ENCODE results near the gene MAP4K4. TPM values are rescaled to one million over a fixed set of nuclear protein-coding genes. Genes with fewer than 3 reads are reported as not detected.

MAP4K4 gene
- total RNA-seq, 1 experiment from 2014 or later: 20.6 TPM

DNA sequence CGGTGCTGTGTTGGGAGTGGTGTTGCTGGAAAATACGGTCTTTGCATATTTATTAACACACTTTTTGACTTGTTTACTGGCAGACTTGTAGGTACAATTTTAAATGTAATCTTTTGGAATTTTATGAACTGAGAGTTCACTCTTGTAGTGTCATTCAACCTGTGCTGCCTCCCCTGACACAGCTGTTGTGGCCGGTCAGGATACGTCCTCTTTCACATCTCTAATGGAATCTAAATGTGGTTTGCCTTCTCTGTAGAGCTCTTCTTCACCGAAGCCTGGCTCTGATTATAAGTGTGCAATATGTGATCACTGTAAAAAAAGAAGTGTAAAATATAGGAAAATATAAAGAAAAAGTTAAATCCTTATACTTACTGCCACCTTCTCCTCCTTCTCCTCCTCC is 94.7 kb downstream of the MAP4K4 start:
- in situ Hi-C loops (cut with HindIII; ENCODE audit: low pct_unique_long_range_greater_than_20kb, low sequenced_read_pairs): no loop called here

DNA sequence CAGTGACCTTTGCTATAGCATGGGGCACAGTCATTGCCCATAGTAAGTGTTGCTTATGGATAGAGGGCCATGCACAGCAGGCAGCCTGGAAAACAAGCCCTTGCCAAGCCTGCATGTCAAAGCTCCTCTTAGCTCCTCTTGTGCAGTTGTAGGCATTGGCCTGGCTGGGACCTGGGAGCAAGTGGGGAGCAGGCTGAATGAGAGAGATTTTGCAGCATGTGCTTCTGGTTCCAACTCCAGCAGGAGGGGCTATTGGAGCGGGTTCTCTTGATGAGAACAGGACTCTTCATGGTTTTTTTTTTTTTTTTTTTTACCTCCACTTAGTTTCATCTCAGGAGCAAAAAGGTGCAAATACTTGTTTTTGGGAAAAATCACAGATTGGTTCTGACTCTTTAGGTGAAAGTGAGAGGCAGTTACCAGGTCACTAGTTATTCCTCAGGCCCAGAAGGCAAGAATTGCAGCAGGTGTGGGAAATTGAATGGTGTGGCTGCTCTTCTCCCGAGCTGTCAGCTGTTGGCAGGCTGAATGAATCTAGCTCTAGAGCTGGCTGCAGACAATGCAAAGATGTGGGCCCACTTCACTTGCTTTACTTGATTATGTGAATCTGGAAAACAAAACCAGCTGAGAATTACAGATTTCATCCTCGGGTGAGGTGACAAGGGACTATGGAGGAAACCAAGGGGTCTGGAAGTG is 95.9 kb downstream of the MAP4K4 start:
- in situ Hi-C loops (cut with HindIII; ENCODE audit: low pct_unique_long_range_greater_than_20kb, low sequenced_read_pairs): no loop called here
- DNase-seq (ENCODE audit: low read depth, low spot score): peak; percentile 59

More for the DNA sequence above, 94.7 kb downstream of the MAP4K4 start:
- no peak for DNase-seq (ENCODE audit: low read depth, low spot score)

DNA sequence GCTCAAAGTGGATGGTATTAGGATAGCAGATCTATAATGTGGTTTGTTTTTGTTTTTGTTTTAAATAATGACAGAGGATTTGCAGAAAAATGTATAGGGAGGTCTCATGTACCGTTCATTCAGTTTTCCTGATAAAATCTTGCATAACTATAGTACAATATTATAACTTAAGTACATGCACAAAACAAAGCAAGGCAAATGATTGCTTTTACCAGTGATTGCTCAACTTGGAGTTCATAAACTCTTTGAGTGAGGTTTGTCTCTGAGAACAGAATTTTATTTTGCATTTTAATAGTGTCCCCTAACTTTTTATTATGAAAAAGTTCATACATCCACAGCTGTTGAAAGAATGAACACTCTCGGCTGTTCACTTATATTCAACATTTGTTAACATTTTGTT is 96.6 kb downstream of the MAP4K4 start:
- in situ Hi-C loops (cut with HindIII; ENCODE audit: low pct_unique_long_range_greater_than_20kb, low sequenced_read_pairs): no loop called here
- DNase-seq (ENCODE audit: low read depth, low spot score): no peak

DNA sequence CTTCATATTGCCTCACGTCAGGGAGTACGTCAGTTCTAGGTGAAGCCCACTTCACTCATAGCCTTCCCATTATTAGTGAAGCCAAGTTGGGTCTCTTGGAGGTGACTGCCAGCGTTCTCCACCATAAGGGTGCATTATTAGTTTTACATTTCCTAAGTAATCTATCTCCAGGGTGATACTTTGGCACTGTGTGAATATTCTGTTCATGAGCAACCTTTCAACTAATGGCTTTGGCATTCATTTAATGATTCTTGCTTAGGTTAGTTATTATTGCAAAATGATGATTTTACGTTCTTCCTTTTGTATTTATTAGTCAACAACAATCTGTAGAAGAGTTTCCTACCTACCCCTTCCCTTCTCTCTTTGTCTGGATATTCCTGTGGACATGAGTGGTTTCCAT is 97.5 kb downstream of the MAP4K4 start:
- in situ Hi-C loops (cut with HindIII; ENCODE audit: low pct_unique_long_range_greater_than_20kb, low sequenced_read_pairs): no loop called here
- DNase-seq (ENCODE audit: low read depth, low spot score): no peak

DNA sequence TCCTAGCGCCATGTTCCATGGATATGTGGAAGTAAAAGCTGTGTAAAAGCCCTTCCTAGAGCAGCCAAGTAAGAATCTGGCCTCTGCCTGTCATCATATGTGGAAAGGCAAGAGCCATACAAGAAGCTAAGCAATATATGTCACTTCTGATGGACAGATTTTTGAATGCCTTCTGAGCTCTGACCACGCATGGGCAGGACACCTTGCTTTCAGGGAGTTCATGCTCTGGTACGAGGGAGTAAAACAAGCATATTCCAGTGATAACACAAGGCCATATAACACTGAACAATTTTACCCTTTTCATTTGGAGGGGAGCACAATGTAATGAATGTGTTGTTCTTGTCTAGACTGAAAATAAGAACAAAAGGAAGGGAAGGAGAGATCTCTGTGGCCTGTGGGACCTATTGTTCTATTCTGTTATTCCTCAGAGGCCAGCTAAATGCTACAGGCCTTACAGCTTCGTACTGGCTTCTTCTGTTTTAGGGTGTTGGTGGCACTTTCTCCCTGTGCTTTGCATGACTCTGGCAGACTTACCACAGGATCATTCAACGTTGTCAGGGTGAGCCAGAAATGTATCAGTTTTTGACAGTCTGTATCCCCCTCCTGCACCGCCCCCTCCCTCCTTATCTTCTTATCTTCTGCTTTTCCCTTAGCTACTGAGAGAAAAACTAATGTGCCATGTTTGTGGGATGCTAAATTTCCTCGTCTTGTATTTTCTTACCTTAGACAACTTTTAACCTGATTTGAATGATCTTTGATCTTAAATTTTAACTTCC is 99.5 kb downstream of the MAP4K4 start:
- in situ Hi-C loops (cut with HindIII; ENCODE audit: low pct_unique_long_range_greater_than_20kb, low sequenced_read_pairs): no loop called here
- no peak for DNase-seq (ENCODE audit: low read depth, low spot score)

DNA sequence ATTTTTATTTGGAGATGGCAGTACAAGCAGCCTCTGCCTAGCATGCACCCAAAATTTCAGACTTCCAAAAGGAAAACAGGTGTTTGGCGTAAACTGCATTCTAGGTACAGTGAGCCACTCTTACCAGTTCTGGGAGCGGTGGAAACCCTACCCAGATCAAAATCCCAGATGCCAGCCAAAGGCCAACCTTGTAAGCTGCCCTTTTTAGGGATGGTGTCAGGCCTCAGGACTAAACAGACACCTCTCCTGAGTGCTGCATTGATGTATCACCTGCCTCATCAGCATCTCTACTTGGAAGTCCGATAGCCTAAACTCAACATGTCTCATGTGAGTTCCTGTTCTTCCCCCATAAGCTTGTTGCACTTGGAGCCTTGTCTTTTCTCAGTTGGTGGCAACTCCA is 104.0 kb downstream of the MAP4K4 start:
- in situ Hi-C loops (cut with HindIII; ENCODE audit: low pct_unique_long_range_greater_than_20kb, low sequenced_read_pairs): no loop called here
- DNase-seq (ENCODE audit: low read depth, low spot score): no peak

DNA sequence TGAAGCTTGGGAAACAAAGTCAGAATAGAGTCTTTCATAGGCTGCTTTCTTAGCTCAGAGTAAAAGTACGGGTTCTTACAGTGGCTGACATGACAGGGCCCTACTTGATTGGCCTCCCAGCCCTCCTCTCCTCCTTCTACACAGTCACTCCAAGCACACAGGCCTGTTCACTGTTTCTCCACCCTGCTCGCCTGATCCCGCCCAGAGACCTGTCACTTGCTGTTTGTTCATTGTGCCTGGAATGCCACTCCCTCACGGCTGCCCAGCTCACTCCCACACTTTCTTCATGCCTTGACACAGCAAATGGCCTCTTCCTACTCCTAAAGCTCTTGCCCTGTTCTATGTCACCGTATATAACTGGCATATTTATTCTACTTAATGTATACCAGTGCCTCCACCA is 104.8 kb downstream of the MAP4K4 start:
- DNase-seq (ENCODE audit: low read depth, low spot score): peak; percentile 18
- in situ Hi-C loops (cut with HindIII; ENCODE audit: low pct_unique_long_range_greater_than_20kb, low sequenced_read_pairs): no loop called here

DNA sequence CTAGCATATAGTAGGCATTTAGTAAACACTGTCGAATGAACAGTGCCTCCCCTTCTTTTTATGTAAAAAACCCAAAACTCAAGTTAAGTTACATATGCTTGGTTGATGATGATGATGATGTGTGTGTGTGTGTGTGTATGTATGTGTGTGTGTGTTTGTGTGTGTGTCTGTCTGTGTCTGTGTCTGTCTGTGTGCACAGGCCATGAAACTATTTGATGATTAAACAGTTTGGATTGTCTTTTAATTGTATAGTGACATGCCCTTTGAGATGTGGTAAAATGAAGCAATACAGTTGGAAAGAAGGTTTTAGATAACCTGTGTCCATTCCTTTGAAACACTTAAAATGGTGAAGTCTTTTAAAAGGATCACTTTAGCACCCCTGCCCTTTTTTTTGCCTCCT is 105.6 kb downstream of the MAP4K4 start:
- DNase-seq (ENCODE audit: low read depth, low spot score): no peak

DNA sequence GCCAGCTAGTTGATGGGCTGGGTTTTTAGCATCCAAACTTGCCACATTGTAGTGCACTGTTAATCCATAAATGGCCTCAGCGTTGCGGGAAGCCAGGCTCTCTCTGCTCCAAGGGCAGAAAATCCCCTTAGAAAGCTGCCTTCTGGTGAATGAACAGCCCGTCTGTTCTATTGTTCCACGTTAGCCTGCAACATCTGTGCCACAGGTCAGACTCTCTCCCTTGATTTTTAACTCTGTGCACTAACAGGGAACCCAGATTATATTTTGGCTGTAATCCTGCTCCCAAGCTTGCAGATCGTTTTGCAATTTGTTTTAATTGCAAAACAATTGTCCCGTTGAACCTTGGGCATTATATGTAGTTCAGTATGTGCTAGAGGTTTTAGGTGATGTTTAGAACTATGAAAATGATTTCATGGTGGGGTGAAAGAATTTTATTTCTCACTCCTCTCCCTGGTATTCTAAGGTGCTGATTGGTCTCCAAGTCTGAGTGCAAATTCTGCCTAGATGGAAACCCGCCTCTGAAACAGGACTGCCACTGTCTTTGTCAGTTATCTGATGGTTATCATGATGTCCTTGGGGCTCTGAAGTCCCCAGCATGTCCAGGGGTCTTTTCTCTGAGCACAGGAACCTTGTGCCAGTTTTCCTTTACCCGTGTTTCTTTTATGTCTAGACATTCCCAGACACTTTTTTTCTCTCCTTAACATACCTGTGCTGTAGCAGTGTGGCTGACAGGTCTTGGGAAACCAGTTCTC is 106.6 kb downstream of the MAP4K4 start:
- DNase-seq (ENCODE audit: low read depth, low spot score): peak; percentile 25
- in situ Hi-C loops (cut with HindIII; ENCODE audit: low pct_unique_long_range_greater_than_20kb, low sequenced_read_pairs): no loop called here

More for the DNA sequence above, 105.6 kb downstream of the MAP4K4 start:
- in situ Hi-C loops (cut with HindIII; ENCODE audit: low pct_unique_long_range_greater_than_20kb, low sequenced_read_pairs): no loop called here

DNA sequence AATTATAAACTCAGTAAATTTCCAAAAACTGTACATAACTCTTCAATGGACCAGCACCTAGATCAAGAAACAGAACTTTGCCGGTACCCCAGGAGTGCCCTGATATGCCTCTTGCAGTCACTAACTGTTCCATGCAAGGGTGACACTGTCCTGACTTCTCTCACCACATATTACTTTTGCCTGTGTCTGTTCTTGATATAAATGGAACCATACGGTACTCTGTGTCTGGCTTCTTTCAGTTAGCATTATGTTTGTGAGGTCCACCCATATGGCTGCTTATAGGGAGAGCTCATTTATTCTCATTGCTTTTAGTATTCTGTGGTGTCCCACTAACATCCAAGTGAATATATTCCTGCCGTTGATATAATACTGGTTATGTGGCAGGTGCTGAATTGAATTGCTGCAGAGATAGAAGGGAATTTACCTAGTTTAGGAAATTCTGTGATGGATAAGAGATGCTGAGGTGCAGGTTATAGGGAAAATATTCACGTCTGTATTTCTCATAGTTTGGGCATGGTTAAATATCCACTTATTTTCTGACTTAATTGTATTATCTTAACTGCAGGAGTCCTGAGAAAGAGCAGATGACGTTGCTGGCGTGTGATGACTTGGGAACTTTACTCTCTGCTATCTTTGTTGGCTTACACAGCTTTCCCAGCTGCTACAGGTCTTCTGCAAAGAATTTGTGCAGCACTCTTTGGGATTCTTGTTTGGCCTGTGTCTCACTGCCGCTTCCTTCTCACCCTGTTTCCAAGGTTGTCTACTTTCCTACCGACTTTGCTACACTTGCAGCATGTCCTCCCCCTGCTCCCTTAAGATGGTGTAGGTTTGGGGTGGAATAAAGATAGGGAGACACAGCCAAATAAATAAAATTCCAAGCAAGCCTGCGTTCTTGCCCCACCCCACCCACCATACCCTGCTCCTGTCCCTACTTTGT is 107.9 kb downstream of the MAP4K4 start:
- in situ Hi-C loops (cut with HindIII; ENCODE audit: low pct_unique_long_range_greater_than_20kb, low sequenced_read_pairs): no loop called here
- DNase-seq (ENCODE audit: low read depth, low spot score): no peak

DNA sequence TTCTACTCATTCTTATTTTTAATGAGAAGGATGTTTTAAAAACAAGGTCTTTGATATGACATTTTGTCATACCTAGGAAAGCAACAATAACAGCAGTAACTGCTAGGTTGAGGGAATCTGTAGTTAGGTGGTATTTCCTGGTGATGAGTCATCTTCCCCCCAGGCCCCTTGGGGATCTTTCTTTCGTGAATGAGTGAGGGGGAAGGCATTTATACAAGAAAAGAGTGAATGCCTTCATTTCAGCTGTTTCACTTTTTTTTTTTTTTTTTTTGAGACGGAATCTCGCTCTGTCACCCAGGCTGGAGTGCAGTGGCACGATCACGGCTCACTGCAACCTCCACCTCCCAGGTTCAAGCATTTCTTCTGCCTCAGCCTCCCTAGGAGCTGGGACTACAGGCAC is 108.6 kb downstream of the MAP4K4 start:
- in situ Hi-C loops (cut with HindIII; ENCODE audit: low pct_unique_long_range_greater_than_20kb, low sequenced_read_pairs): no loop called here
- peak; percentile 75 for DNase-seq (ENCODE audit: low read depth, low spot score)

DNA sequence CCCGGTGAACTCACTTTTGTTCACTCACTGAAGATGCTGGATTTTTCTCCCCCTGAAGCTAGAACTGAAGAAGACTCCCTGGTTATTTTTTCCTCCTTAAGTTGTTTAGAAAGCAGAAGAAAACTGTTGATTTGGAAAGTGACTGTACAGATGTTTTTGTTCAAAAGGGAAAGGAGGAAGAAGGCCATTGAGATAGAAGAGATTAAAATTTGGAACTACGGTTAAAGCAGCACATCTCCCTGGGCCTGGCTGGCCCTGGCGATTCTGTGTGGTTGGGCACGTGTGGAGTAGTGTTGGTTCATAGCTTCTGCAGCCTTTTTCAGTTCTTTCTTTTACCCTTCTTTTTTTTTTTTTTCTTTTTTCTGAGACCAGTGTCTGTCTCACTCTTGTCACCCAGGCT is 109.2 kb downstream of the MAP4K4 start:
- in situ Hi-C loops (cut with HindIII; ENCODE audit: low pct_unique_long_range_greater_than_20kb, low sequenced_read_pairs): no loop called here
- DNase-seq (ENCODE audit: low read depth, low spot score): no peak

DNA sequence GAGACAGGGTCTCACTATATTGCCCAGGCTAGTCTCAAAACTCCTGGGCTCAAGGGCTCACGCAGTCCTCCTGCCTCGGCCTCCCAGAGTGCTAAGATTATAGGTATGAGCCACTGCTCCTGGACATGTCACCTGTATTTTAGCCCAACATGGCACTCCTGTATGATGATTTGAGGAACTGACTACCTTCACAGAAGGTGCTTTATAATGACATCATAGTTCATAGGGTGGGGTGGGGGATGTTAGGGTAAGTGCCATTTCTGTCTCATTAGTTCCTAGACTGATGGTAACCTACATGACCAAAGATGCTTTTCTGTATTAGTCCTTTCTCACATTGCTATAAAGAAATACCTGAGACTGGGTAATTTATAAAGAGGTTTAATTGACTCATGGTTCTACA is 109.7 kb downstream of the MAP4K4 start:
- DNase-seq (ENCODE audit: low read depth, low spot score): no peak
- in situ Hi-C loops (cut with HindIII; ENCODE audit: low pct_unique_long_range_greater_than_20kb, low sequenced_read_pairs): no loop called here

DNA sequence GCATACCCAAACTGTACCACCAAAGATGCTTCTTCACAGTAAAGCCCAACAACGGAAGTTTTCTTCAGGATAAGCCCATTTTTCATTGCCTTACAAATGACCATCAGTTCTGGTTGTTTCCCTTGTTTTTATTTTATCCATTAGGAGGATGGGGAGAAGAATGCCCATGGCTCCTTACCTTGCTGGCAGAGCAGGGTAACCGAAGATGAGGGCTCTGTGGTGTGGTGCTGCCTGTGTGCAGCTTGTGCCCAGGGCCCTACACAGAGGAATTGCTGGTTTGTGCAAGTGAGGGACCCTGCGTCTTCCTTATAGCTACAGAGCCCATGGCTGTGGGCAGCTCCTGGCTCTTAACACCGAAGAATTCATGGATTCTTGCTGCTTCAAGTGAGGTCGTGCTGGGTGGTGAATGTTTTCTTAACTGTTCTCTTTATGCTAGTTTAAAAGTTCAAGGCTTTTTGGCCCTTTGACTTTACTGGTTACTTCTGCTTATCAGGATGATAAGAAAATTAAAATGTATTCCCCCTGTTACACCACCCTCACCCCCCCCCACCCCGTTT is 110.6 kb downstream of the MAP4K4 start:
- no peak for DNase-seq (ENCODE audit: low read depth, low spot score)
- in situ Hi-C loops (cut with HindIII; ENCODE audit: low pct_unique_long_range_greater_than_20kb, low sequenced_read_pairs): no loop called here

DNA sequence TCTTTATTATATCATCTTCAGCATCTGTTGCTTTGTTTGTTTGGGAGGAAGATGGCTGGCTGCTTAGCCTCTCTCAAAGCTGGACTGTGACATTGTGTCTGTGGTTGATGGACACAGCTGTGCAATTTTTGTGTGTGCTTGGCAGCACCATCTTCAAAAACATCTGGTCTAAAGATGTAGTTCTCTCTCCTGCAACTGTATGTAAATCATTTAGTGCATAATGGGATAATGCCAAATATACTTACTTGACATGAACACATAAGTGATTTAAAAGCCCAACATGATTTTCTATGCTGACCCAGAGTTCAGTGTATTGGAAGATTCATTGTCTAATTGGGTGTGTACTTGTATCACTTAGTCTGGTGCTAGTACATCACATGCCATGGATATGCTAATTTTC is 112.2 kb downstream of the MAP4K4 start:
- in situ Hi-C loops (cut with HindIII; ENCODE audit: low pct_unique_long_range_greater_than_20kb, low sequenced_read_pairs): no loop called here
- no peak for DNase-seq (ENCODE audit: low read depth, low spot score)

DNA sequence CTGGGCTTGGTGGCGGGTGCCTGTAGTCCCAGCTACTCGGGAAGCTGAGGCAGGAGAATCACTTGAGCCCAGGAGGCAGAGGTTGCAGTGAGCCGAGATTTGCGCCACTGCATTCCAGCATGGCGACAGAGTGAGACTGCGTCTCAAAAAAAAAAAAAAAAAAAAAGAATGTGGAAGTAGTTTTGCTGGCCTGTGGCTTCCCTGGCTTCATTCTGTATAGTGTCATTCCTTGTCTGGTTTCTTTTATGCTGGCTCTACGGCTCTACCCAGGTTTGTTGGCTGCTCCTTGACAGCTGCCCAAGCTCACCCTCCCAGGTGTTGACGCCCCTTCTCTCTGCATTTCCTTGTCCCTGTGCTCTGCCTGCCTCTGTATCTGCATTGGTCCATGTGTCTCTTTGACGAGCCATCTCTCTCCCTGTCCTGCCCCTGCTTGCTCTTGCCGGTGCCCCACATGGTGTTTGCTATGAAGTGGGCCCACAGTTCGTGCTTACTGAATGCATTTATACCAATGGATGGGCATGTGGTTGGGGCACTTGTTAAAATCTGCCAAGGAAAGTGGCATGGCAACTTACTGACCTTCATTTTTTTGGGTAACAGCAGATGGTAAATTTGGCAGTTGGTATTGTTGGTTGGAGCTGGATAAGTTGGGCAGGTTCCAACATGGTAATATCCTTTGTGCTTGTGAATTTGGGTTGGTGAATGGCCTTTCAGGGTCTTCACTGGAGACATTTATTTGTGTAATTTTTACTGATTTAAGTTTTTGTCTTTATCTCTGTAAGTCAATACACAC is 113.9 kb downstream of the MAP4K4 start:
- in situ Hi-C loops (cut with HindIII; ENCODE audit: low pct_unique_long_range_greater_than_20kb, low sequenced_read_pairs): no loop called here
- DNase-seq (ENCODE audit: low read depth, low spot score): no peak

DNA sequence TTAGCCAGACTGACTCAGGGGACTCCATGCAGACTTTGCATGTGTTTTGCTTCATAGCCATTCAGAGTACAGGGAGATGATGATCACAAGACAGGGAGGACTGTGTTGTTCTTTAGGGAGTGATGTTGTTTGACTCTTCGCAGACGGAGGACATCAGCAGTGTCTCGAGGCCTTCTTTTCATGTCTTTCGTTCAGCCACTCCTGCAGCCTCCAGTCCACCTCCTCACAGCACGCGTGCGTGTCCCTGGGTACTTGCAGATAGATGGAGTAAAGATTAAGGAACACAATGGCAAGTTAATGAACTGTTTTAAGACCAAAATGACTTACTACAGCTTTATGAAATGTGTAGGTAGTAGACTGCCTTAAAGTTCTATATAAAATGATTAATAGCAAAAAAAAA is 114.7 kb downstream of the MAP4K4 start:
- in situ Hi-C loops (cut with HindIII; ENCODE audit: low pct_unique_long_range_greater_than_20kb, low sequenced_read_pairs): no loop called here

More for the DNA sequence above, 114.7 kb downstream of the MAP4K4 start:
- DNase-seq (ENCODE audit: low read depth, low spot score): no peak

Data from SK-MEL-5 (cell line).